Mesothelial cell of epicardium (in vitro differentiated cells): Measurements from ENCODE around the gene BEX2. TPM values are rescaled to one million over a fixed set of nuclear protein-coding genes. Genes with fewer than 3 reads are reported as not detected.

Source experiments
- DNase-seq, 2 experiments: peaks; one replicate each; pipeline ENCODE4 v3.0.0; 2021; ENCODE audit warnings: low spot score in 2 of 2; ENCODE audit not compliant: unreplicated experiment in 2 of 2
- H3K27ac Mint-ChIP-seq: 2 replicates; pipeline ENCODE4 v1.8.0; 2021; ENCODE audit warnings: mixed read lengths
- H3K27me3 Mint-ChIP-seq: 2 replicates; pipeline ENCODE4 v1.8.0; 2021; ENCODE audit warnings: low read depth, mixed read lengths
- H3K36me3 Mint-ChIP-seq: 2 replicates; pipeline ENCODE4 v1.8.0; 2021; ENCODE audit warnings: mixed read lengths
- H3K4me1 Mint-ChIP-seq: 2 replicates; pipeline ENCODE4 v1.8.0; 2021; ENCODE audit warnings: mixed read lengths
- H3K4me3 Mint-ChIP-seq: 2 replicates; pipeline ENCODE4 v1.8.0; 2021; ENCODE audit warnings: mild to moderate bottlenecking, moderate library complexity, mixed read lengths
- H3K9me3 Mint-ChIP-seq: 2 replicates; pipeline ENCODE4 v1.8.0; 2021; ENCODE audit warnings: mixed read lengths
- CTCF ChIP-seq: fragments of 200-600 bp; sonication (generic); IDR thresholded peaks from one replicate; pipeline ENCODE4 v1.5.0; 2021; ENCODE audit warnings: antibody characterized with exemption; ENCODE audit not compliant: unreplicated experiment
- total RNA-seq: library from RNA; stranded (reverse); gene quantifications from 3 replicates; pipeline ENCODE4 v1.2.1, GENCODE V29; 2021

Gene BEX2
- total RNA-seq, 1 donor from 2014 or later: 29.8 TPM

- DNase-seq: no peak
- Mint-ChIP-seq H3K36me3 (no peaks in the 10 kb centered on the region), H3K9me3 (peaks cover 37% of the 10 kb centered on the region), H3K4me1 (no peaks in the 10 kb centered on the region), H3K27ac (no peak overlapping the region), H3K27me3 (peaks cover 8% of the 10 kb centered on the region), H3K4me3 (no peak overlapping the region)
- no peak for TF ChIP-seq CTCF
Observed at GRCh38 chrX:103279624-103280023, 31.2 kb downstream of the BEX2 start.

- Mint-ChIP-seq H3K36me3 (no peaks in the 10 kb centered on the region), H3K9me3 (peaks cover 32% of the 10 kb centered on the region), H3K27me3 (peaks cover 10% of the 10 kb centered on the region), H3K4me1 (no peaks in the 10 kb centered on the region), H3K27ac (no peak within 1 kb of the TSS), H3K4me3 (no peak within 1 kb of the TSS)
- no peak for DNase-seq
- TF ChIP-seq CTCF: no peak
Observed at GRCh38 chrX:103276581-103277002, 34.2 kb downstream of the BEX2 start, which contains the start of gene TCEAL5. Gene TCEAL5 (minus strand): TSS chrX:103276750. CDS start chrX:103274563, 2,187 bp downstream.

GRCh38 chrX:103275947-103276567 lies 34.7 kb downstream of the BEX2 start:
- Mint-ChIP-seq H3K4me1 (no peaks in the 10 kb centered on the region), H3K4me3 (no peak overlapping the region), H3K27me3 (peaks cover 10% of the 10 kb centered on the region), H3K27ac (no peak overlapping the region), H3K36me3 (no peaks in the 10 kb centered on the region), H3K9me3 (peaks cover 37% of the 10 kb centered on the region)
- TF ChIP-seq CTCF: no peak
- no peak for DNase-seq

GRCh38 chrX:103274284-103274683 lies 36.5 kb downstream of the BEX2 start:
- Mint-ChIP-seq H3K4me1 (no peaks in the 10 kb centered on the region), H3K27ac (no peak overlapping the region), H3K27me3 (peaks cover 10% of the 10 kb centered on the region), H3K36me3 (no peaks in the 10 kb centered on the region), H3K4me3 (no peak overlapping the region), H3K9me3 (peaks cover 25% of the 10 kb centered on the region)
- no peak for TF ChIP-seq CTCF
- no peak for DNase-seq

Other genes with a start within 250 kb of the BEX2 start
- 10.7 to 12.2 TPM (median 10.8 TPM) in 3 replicates for gene BEX1, start 246.8 kb downstream of the BEX2 start, total RNA-seq
- not detected in 3 replicates for gene NXF3, start 217.8 kb downstream of the BEX2 start, total RNA-seq
- gene BEX4, start 95.9 kb downstream of the BEX2 start, total RNA-seq: 73.2 to 82.2 TPM (median 74.3 TPM) in 3 replicates
- gene TCEAL8, start 55.8 kb downstream of the BEX2 start, total RNA-seq: 71.0 to 79.2 TPM (median 73.7 TPM) in 3 replicates
- gene TCEAL5, start 34.2 kb downstream of the BEX2 start, total RNA-seq: not detected in 3 replicates
- gene TCEAL7, start 19.2 kb upstream of the BEX2 start, total RNA-seq: 16.6 to 21.4 TPM (median 20.2 TPM) in 3 replicates
- gene TCEAL9, start 45.5 kb upstream of the BEX2 start, total RNA-seq: 55.4 to 61.1 TPM (median 60.1 TPM) in 3 replicates
- 304 to 314 TPM (median 307 TPM) in 3 replicates for gene BEX3, start 65.5 kb upstream of the BEX2 start, total RNA-seq
- gene RAB40A, start 208.5 kb upstream of the BEX2 start, total RNA-seq: 0.78 to 1.5 TPM (median 1.3 TPM) in 3 replicates